ENCODE results near the gene CPE. TPM values are rescaled to one million over a fixed set of nuclear protein-coding genes. Genes with fewer than 3 reads are reported as not detected.

Gene CPE
- total and polyA plus RNA-seq, 2 of the 4 experiments (the other 2 are of a cell fraction): 3.6 to 13.5 TPM

GRCh38 chr4:165481053-165481835 lies 102.4 kb downstream of the CPE start:
- no peak for ATAC-seq (ENCODE audit: low read depth)
- Histone ChIP-seq H3K4ac (ENCODE audit: low read depth, low read length) (no peak overlapping the region), H4K5ac (ENCODE audit: low read depth, low read length) (no peak overlapping the region), H3K36me3 (ENCODE audit: control insufficient read depth, insufficient read depth, low read length) (no peaks in the 10 kb centered on the region), H2AK5ac (ENCODE audit: low read depth, low read length) (no peak overlapping the region), H2BK120ac (ENCODE audit: low read depth, low read length) (no peak overlapping the region), H3K27ac (ENCODE audit: insufficient read depth, low read length) (no peak overlapping the region), H4K20me1 (ENCODE audit: insufficient read depth, low read length) (no peaks in the 10 kb centered on the region), H2AK9ac (replicated peaks; ENCODE audit: low read depth, low read length, poor library complexity) (no peak overlapping the region), H3K9me3 (ENCODE audit: control insufficient read depth, insufficient read depth, low read length) (no peaks in the 10 kb centered on the region), H3K79me1 (ENCODE audit: low read depth in 1 of 2, low read length in 2 of 2) (no peaks in the 10 kb centered on the region), H3K4me3 (ENCODE audit: insufficient read depth, low read depth, low read length) (no peak overlapping the region), H3K4me2 (ENCODE audit: low read depth, low read length) (no peak overlapping the region), H3K23ac (ENCODE audit: low read depth, low read length) (no peak overlapping the region), H2BK20ac (ENCODE audit: low read depth, low read length) (no peak overlapping the region), H3K18ac (ENCODE audit: low read depth, low read length) (no peak overlapping the region), H3K9ac (ENCODE audit: low read depth, low read length) (no peak overlapping the region), H3K4me1 (ENCODE audit: control insufficient read depth, insufficient read depth, low read length) (no peaks in the 10 kb centered on the region), H3K9me1 (ENCODE audit: insufficient read depth, low read length) (no peaks in the 10 kb centered on the region), H2BK5ac (ENCODE audit: low read depth, low read length, poor library complexity, severe bottlenecking) (no peak overlapping the region), H3K27me3 (ENCODE audit: control insufficient read depth, insufficient read depth, low read length) (no peaks in the 10 kb centered on the region), H4K91ac (ENCODE audit: insufficient read depth, low read depth, low read length) (no peak overlapping the region), H4K8ac (ENCODE audit: low read depth in 2 of 2, low read length in 2 of 2) (no peak overlapping the region), H3K56ac (ENCODE audit: extremely low read depth, insufficient read depth, low read length) (no peak overlapping the region), H2BK15ac (ENCODE audit: low read depth, low read length) (no peak overlapping the region), H3K14ac (replicated peaks; ENCODE audit: low read depth, low read length) (no peak overlapping the region), H2AFZ (replicated peaks; ENCODE audit: low read length, poor library complexity) (no peak overlapping the region)
- DNase-seq: no peak
- dilution Hi-C loops (cut with HindIII; ENCODE audit: low sequenced_read_pairs, unreplicated experiment) (no loop called here), intact Hi-C loops (cut with micrococcal nuclease) (no loop called here), in situ Hi-C loops (cut with MboI; ENCODE audit: low sequenced_read_pairs) (no loop called here)
- TF ChIP-seq CHD1 (IDR thresholded peaks at IDR 0.05; ENCODE audit: low read depth, low read length): no peak
- no peak for TF ChIP-seq MAZ (IDR thresholded peaks at IDR 0.05; ENCODE audit: borderline replicate concordance, low read depth, low read length)
- TF ChIP-seq SMC3 (IDR thresholded peaks at IDR 0.05; ENCODE audit: low read depth, low read length): no peak
- TF ChIP-seq RFX5 (IDR thresholded peaks at IDR 0.05; ENCODE audit: low read depth, low read length): no peak
- no peak for TF ChIP-seq CTCF (conservative IDR thresholded peaks at IDR 0.05; ENCODE audit: low read depth, low read length)
- TF ChIP-seq USF2 (IDR thresholded peaks at IDR 0.05; ENCODE audit: low read depth, low read length): no peak
- TF ChIP-seq ELK1 (IDR thresholded peaks at IDR 0.05; ENCODE audit: borderline replicate concordance, low read depth, low read length): no peak
- no peak for TF ChIP-seq FOS (IDR thresholded peaks at IDR 0.05; ENCODE audit: low read depth, low read length)
- no peak for TF ChIP-seq POLR2A (IDR thresholded peaks at IDR 0.05; ENCODE audit: low read depth, low read length)
- no peak for TF ChIP-seq RCOR1 (IDR thresholded peaks at IDR 0.05; ENCODE audit: insufficient replicate concordance, low read length)
- no peak for TF ChIP-seq CEBPB (IDR thresholded peaks at IDR 0.05; ENCODE audit: low read depth, low read length)
- TF ChIP-seq MXI1 (IDR thresholded peaks at IDR 0.05; ENCODE audit: borderline replicate concordance, low read depth, low read length): no peak
- TF ChIP-seq BHLHE40 (IDR thresholded peaks at IDR 0.05; ENCODE audit: low read depth, low read length): no peak
- TF ChIP-seq MAFK (IDR thresholded peaks at IDR 0.05; ENCODE audit: low read depth, low read length): no peak
- TF ChIP-seq NFE2L2 (IDR thresholded peaks at IDR 0.05; ENCODE audit: low read depth, low read length): no peak
- no peak for TF ChIP-seq RAD21 (IDR thresholded peaks at IDR 0.05; ENCODE audit: low read length)
- CTCF ChIA-PET: interaction anchor here (0.7 to 2.0 kb wide), 2 partner anchors 12 to 538 kb away, joined by 3 to 7 read pairs; no protein-coding TSS in a partner anchor
- BruUV-seq (replicated peaks): no TSS peak
- POLR2A ChIA-PET (ENCODE audit: unreplicated experiment): no interaction called here
- no CpG with 5 or more reads among the region's 3 CpGs for WGBS, 2 experiments (ENCODE audit: extremely low coverage in 2 of 2, insufficient read length in 1 of 2)
